Measurements from ENCODE around the gene HTRA1. TPM values are rescaled to one million over a fixed set of nuclear protein-coding genes. Genes with fewer than 3 reads are reported as not detected.

HTRA1 gene
- total RNA-seq, 1 experiment from 2014 or later = 32.8 TPM

DNA sequence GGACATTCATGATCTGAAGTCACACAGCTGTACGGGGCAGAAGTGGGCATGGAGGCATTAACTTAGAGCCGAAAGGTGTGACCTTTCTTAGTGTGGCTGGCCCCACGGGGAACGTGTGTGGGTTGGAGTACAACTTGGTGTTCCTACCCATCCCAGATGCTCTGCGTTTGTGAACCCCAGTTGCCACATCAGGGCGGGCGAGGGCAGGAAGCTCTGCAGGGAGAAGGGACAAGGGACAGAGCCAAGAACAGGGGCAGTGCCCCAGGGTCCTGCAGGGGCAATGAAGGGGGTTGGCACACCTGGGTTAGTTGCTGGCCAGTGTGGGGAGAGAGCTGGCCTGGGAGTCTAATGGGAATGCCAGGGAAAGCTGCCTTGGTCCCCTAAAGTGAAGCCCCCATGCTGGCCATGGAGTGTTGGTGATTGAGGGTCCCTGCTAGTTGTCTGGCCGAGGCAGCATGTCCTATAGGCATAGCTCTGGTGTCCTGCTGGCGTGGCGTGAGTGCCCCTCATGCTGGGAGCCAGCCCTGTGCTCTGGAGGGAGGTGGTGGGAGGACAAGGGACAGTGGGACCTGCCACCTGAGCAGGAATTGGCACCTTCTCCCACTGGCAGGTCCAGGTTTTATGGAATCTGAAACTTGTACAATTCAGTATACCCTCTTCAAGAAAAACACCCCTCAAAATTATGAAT is 18.9 kb downstream of the HTRA1 start:
- H3K4me1 ChIP-seq (ENCODE audit: control insufficient read depth, insufficient read depth, low read length) = no peaks in the 10 kb centered on the region
- TF ChIP-seq POLR2AphosphoS5 (IDR thresholded peaks at IDR 0.05; ENCODE audit: low read depth, low read length) = no peak
- TF ChIP-seq, protein P1, sequence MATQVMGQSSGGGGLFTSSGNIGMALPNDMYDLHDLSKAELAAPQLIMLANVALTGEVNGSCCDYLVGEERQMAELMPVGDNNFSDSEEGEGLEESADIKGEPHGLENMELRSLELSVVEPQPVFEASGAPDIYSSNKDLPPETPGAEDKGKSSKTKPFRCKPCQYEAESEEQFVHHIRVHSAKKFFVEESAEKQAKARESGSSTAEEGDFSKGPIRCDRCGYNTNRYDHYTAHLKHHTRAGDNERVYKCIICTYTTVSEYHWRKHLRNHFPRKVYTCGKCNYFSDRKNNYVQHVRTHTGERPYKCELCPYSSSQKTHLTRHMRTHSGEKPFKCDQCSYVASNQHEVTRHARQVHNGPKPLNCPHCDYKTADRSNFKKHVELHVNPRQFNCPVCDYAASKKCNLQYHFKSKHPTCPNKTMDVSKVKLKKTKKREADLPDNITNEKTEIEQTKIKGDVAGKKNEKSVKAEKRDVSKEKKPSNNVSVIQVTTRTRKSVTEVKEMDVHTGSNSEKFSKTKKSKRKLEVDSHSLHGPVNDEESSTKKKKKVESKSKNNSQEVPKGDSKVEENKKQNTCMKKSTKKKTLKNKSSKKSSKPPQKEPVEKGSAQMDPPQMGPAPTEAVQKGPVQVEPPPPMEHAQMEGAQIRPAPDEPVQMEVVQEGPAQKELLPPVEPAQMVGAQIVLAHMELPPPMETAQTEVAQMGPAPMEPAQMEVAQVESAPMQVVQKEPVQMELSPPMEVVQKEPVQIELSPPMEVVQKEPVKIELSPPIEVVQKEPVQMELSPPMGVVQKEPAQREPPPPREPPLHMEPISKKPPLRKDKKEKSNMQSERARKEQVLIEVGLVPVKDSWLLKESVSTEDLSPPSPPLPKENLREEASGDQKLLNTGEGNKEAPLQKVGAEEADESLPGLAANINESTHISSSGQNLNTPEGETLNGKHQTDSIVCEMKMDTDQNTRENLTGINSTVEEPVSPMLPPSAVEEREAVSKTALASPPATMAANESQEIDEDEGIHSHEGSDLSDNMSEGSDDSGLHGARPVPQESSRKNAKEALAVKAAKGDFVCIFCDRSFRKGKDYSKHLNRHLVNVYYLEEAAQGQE (IDR thresholded peaks at IDR 0.05; ENCODE audit: insufficient read depth in 1 of 2, low read depth in 2 of 2, low read length in 1 of 2) = no peak
- no peak for TF ChIP-seq TCF7L2 (IDR thresholded peaks at IDR 0.05; ENCODE audit: low read depth, low read length)
- TF ChIP-seq, protein P2, sequence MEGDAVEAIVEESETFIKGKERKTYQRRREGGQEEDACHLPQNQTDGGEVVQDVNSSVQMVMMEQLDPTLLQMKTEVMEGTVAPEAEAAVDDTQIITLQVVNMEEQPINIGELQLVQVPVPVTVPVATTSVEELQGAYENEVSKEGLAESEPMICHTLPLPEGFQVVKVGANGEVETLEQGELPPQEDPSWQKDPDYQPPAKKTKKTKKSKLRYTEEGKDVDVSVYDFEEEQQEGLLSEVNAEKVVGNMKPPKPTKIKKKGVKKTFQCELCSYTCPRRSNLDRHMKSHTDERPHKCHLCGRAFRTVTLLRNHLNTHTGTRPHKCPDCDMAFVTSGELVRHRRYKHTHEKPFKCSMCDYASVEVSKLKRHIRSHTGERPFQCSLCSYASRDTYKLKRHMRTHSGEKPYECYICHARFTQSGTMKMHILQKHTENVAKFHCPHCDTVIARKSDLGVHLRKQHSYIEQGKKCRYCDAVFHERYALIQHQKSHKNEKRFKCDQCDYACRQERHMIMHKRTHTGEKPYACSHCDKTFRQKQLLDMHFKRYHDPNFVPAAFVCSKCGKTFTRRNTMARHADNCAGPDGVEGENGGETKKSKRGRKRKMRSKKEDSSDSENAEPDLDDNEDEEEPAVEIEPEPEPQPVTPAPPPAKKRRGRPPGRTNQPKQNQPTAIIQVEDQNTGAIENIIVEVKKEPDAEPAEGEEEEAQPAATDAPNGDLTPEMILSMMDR (IDR thresholded peaks at IDR 0.05) = no peak
- no peak for TF ChIP-seq SIN3A (IDR thresholded peaks at IDR 0.05; ENCODE audit: borderline replicate concordance, insufficient read depth, low read depth, low read length)
- H3K4me3 ChIP-seq (ENCODE audit: low read depth in 2 of 2, low read length in 2 of 2) = no peak overlapping the region
- no peaks in the 10 kb centered on the region for H3K27me3 ChIP-seq (ENCODE audit: control insufficient read depth, insufficient read depth, low read length)
- in situ Hi-C loops (cut with HindIII; ENCODE audit: low pct_unique_long_range_greater_than_20kb, low sequenced_read_pairs) = no loop called here
- intact Hi-C loops (cut with micrococcal nuclease; ENCODE audit: unreplicated experiment) = no loop called here
- ChIA-PET CTCF (no interaction called here), POLR2A (no interaction called here)
- DNase-seq (ENCODE audit: low read depth, low spot score) = no peak
- no TSS peak for BruUV-seq (replicated peaks)
- H3K36me3 ChIP-seq (ENCODE audit: control insufficient read depth, insufficient read depth, low read length) = no peaks in the 10 kb centered on the region
- no peak for ATAC-seq
- H3K27ac ChIP-seq (ENCODE audit: low read length) = no peak overlapping the region
- no peaks in the 10 kb centered on the region for H3K9me3 ChIP-seq (ENCODE audit: control insufficient read depth, insufficient read depth, low read depth, low read length)

DNA sequence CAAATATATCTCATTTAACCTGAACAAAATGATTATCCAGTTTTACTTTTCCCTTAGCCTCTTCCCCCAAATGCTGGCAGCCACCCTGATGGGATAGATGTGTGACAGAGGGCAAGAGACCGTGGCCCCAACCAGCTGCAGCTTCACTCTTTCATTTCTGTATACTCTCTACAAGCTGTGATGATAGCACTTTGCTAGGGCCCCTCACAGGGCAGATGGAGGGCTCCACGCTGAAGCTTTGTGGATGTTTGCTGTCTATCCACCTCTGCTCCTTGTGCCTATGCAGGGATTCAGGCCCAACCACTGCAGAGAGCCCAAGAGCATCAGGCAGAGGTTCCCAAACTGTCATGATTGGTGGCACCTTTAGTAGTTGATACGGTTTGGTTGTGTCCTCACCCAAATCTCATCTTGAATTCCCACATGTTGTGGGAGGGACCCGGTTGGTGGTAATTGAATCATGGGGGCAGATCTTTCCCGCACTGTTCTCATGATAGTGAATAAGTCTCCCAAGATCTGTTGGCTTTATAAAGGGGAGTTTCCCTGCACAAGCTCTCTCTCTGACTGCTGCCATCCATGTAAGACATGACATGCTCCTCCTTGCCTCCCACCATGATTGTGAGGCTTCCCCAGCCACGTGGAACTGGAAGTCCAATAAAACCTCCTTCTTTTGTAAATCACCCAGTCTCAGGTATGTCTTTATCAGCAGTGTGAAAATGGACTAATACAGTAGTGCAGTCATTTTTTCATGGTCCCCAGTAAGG is 20.1 kb downstream of the HTRA1 start:
- ATAC-seq (no peak), DNase-seq (ENCODE audit: low read depth, low spot score) (no peak)
- H3K9me3 ChIP-seq (ENCODE audit: control insufficient read depth, insufficient read depth, low read depth, low read length) = no peaks in the 10 kb centered on the region
- no peaks in the 10 kb centered on the region for H3K4me1 ChIP-seq (ENCODE audit: control insufficient read depth, insufficient read depth, low read length)
- in situ Hi-C loops (cut with HindIII; ENCODE audit: low pct_unique_long_range_greater_than_20kb, low sequenced_read_pairs) = no loop called here
- CTCF ChIA-PET = no interaction called here
- no peaks in the 10 kb centered on the region for H3K36me3 ChIP-seq (ENCODE audit: control insufficient read depth, insufficient read depth, low read length)
- POLR2A ChIA-PET = no interaction called here
- TF ChIP-seq, protein P1 (IDR thresholded peaks at IDR 0.05; ENCODE audit: insufficient read depth in 1 of 2, low read depth in 2 of 2, low read length in 1 of 2) = no peak
- TF ChIP-seq SIN3A (IDR thresholded peaks at IDR 0.05; ENCODE audit: borderline replicate concordance, insufficient read depth, low read depth, low read length) = no peak
- intact Hi-C loops (cut with micrococcal nuclease; ENCODE audit: unreplicated experiment) = no loop called here
- no peak overlapping the region for H3K27ac ChIP-seq (ENCODE audit: low read length)
- H3K27me3 ChIP-seq (ENCODE audit: control insufficient read depth, insufficient read depth, low read length) = no peaks in the 10 kb centered on the region
- BruUV-seq (replicated peaks) = no TSS peak
- H3K4me3 ChIP-seq (ENCODE audit: low read depth in 2 of 2, low read length in 2 of 2) = no peak overlapping the region
